SK-N-MC (cell line): ENCODE results near the gene CLEC4G.
"Not testable (repeated sequence)": the region's sequence is repeated elsewhere in the genome, so short reads cannot be mapped to it uniquely, and the experiment has no call there.

Source experiments
- DNase-seq: peaks from one replicate; pipeline ENCODE4 v3.0.0-alpha.2; 2011; ENCODE audit warnings: low read depth, low spot score
- H3K27ac ChIP-seq: fragments of 200-600 bp; sonication (generic); 2 replicates; pipeline ENCODE4 v1.5.1; 2016; ENCODE audit warnings: mixed run types
- H3K36me3 ChIP-seq: fragments of 200-600 bp; sonication (generic); 2 replicates; pipeline ENCODE4 v1.6.1; 2017; ENCODE audit warnings: antibody characterized with exemption, low read length, mixed read lengths; ENCODE audit not compliant: insufficient read depth
- H3K4me3 ChIP-seq: fragments of 200-600 bp; sonication (generic); 2 replicates; pipeline ENCODE4 v1.5.1; 2016
- H3K9ac ChIP-seq: fragments of 200-600 bp; sonication (generic); 2 replicates; pipeline ENCODE4 v1.8.0; 2017; ENCODE audit warnings: mixed run types, mixed read lengths; ENCODE audit not compliant: insufficient read length
- H3K9me3 ChIP-seq: fragments of 200-600 bp; sonication (generic); 2 replicates; pipeline ENCODE4 v1.6.1; 2017; ENCODE audit warnings: low read depth, mild to moderate bottlenecking, antibody characterized with exemption, low read length, moderate library complexity, mixed read lengths
- EZH2 ChIP-seq: fragments of 200-600 bp; sonication (generic); IDR thresholded peaks from one replicate; pipeline ENCODE4 v1.6.1; 2017; ENCODE audit warnings: antibody characterized with exemption
- FOXP2 ChIP-seq: optimal IDR thresholded peaks from 2 replicates; pipeline ENCODE3; 2011; ENCODE audit warnings: mild to moderate bottlenecking, moderate library complexity; ENCODE audit not compliant: insufficient read depth; ENCODE audit errors: extremely low read length, control extremely low read depth
- POLR2AphosphoS5 ChIP-seq: IDR thresholded peaks from 2 replicates; pipeline ENCODE4 v1.6.1; 2012; ENCODE audit warnings: mild to moderate bottlenecking, low read depth, low read length, borderline replicate concordance

The CLEC4G gene

GRCh38 chr19:7751157-7751783 lies 19.4 kb upstream of the CLEC4G start:
- no peak for DNase-seq
- no peak overlapping the region for H3K27ac ChIP-seq
- H3K4me3 ChIP-seq = no peak overlapping the region
- no peaks in the 10 kb centered on the region for H3K9me3 ChIP-seq
- H3K36me3 ChIP-seq = no peaks in the 10 kb centered on the region
- TF ChIP-seq EZH2 (no peak), FOXP2 (no peak), POLR2AphosphoS5 (no peak)
- H3K9ac ChIP-seq = no peak overlapping the region

- Histone ChIP-seq H3K9ac (no peak overlapping the region), H3K4me3 (no peak overlapping the region), H3K27ac (no peak overlapping the region), H3K36me3 (no peaks in the 10 kb centered on the region), H3K9me3 (no peaks in the 10 kb centered on the region)
- no peak for DNase-seq
- TF ChIP-seq POLR2AphosphoS5 (no peak), EZH2 (no peak), FOXP2 (no peak)
Measured at GRCh38 chr19:7748756-7749155, 16.8 kb upstream of the CLEC4G start.

DNA sequence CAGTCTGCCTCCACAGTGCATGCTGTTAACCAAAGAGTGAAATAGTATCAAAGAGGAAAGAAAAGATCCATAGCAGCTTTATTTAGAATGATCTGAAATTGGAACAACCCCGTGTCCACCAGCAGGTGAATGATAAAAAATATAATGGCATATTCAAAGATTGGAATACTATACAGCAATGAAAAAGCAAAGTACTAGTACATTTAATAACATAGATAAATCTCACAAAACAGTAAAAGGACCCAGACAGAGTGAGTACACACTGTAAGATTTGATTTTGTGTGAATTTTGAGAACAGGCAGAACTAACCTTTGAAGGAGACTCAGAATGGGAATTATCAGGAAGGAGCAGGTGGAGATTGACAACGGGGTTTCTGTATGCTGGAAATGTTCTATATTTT lies 16.3 kb upstream of the CLEC4G start:
- Histone ChIP-seq H3K36me3 (no peaks in the 10 kb centered on the region), H3K9ac (no peak overlapping the region), H3K4me3 (no peak overlapping the region), H3K27ac (no peak overlapping the region), H3K9me3 (no peaks in the 10 kb centered on the region)
- DNase-seq = no peak
- no peak for TF ChIP-seq FOXP2
- TF ChIP-seq EZH2 = no peak

DNA sequence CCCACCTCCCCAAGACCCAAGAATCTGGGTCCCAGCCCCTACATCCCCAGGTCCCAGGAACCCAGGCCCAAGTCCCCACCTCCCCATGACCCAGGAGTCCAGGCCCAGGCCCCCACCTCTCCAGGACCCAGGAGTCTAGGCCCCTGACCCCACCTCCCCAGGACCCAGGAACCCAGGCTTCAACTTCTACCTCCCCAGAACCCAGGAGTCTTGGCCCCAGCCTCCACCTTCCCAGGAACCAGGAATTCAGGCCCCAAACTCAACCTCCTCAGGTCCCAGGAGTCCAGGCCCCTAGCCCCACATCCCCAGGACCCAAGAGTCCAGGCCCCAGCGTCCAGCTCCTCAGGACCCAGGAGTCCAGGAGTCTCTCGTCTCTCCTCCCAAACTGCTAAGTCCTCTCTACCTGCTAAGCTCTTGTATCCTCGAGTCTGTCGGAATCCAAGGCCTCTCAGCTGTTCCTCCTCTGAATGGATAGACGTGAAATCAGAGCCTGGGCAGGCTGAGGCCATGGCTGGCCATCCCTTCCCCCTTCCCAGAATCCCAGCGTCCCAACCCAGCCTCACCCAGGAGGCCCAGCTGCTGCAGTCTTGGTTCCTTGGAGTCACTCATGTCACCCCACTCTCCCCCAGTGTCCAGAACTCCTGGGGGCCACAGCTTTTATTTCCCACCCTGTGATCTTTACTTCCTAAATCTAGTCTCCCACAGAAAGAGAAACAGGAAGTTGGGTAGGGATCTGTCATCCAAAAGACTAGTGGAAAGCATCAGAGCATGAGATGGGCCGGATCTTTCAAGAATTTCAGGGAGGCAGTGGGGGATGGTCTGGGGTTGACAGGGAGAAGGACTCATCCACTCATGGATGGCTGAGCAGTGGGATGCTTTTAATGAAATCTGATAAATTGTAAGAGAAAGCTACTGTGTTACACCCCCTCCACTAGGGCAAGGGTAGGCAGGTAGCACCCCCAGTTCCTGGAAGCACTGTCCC lies 15.3 kb upstream of the CLEC4G start, which contains the start of gene CD209:
Gene CD209, minus strand, starts transcription at position 632 of the 982 bp plus-strand sequence. Its CDS starts 23 bp downstream, at position 609.
- Histone ChIP-seq H3K4me3 (no peak within 1 kb of the TSS), H3K9me3 (no peaks in the 10 kb centered on the region), H3K27ac (no peak within 1 kb of the TSS), H3K36me3 (no peaks in the 10 kb centered on the region), H3K9ac (no peak within 1 kb of the TSS)
- TF ChIP-seq POLR2AphosphoS5 (no peak), EZH2 (no peak), FOXP2 (no peak)
- no peak for DNase-seq

DNA sequence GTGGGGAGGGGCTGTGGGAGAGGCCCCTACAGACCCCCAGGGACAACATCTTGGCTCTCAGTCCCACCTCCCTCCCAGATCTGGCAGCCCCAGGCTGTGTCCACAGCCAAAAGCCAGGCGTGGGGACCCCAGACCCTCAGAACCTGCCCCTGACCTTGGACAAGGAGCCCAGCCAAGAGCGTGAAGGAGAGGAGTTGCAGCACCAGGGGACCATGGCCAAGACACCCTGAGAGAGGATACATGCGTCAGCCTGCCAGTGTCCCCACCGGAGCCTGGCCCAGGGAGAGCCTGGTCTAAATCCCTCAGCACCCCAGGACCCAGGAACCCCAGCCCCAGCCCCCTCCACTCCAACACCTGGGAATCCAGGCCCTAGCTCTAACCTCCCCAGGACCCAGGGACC lies 14.4 kb upstream of the CLEC4G start:
- H3K9ac ChIP-seq, DNase-seq, H3K9me3 ChIP-seq, H3K36me3 ChIP-seq, H3K4me3 ChIP-seq, H3K27ac ChIP-seq: not testable (repeated sequence)

- Histone ChIP-seq H3K36me3 (no peaks in the 10 kb centered on the region), H3K9me3 (no peaks in the 10 kb centered on the region), H3K9ac (no peak overlapping the region), H3K27ac (no peak overlapping the region), H3K4me3 (no peak overlapping the region)
- TF ChIP-seq EZH2 = no peak
- no peak for TF ChIP-seq FOXP2
- TF ChIP-seq POLR2AphosphoS5 = no peak
- DNase-seq = no peak
Measured at GRCh38 chr19:7744871-7745650, 13.2 kb upstream of the CLEC4G start.

DNA sequence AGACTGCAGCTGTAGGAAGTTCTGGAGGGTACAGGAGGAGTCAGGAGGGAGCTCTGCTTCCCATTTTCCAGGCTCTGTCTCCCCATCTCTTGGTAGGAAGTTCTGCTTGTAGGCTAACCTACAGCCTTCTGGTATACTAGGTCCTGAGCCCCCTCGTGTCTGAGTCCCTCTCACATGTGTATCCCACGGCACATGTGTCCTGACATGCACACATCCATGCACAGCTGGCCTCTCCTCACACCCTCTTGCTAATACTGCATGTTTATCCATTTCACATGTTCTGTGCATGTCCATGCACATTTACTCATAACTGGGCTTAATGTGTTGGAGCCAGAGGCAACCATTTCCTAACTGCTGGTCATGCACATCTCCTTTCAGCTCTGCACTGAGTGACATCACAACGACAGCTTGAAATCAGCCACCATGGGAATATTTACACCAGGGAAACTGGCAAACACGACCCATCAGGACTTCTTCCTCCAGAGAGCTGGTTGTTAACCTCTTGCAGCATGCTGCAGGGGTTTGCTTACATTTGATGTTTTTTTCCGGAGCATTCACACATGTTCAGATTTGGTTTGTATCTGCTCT lies 12.4 kb upstream of the CLEC4G start:
- H3K9ac ChIP-seq = no peak overlapping the region
- TF ChIP-seq EZH2 = no peak
- TF ChIP-seq POLR2AphosphoS5 = no peak
- no peak for TF ChIP-seq FOXP2
- DNase-seq = no peak
- H3K27ac ChIP-seq = no peak overlapping the region
- no peaks in the 10 kb centered on the region for H3K9me3 ChIP-seq
- H3K4me3 ChIP-seq = no peak overlapping the region
- no peaks in the 10 kb centered on the region for H3K36me3 ChIP-seq

DNA sequence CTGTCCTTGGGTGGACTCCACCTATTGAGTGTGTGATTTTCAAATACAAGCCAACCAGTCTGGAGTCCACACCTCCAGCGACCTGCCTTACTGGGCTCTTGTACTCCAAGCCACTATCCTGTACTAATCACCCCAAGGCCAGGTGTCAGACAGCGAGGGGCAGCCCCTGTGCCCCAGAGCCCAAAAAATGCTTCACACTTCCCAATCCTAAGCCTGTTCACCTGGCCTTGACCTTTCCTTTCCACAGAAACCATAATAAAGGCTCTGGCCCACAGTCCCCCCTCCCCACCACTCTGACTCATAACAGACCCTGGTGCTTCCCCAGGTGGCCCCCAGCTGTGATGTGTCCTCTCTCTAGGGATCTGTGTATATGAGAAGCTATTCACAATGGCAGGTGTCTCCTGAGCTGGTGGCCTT lies 11.5 kb upstream of the CLEC4G start:
- TF ChIP-seq EZH2 (no peak), POLR2AphosphoS5 (no peak)
- H3K9me3 ChIP-seq = no peaks in the 10 kb centered on the region
- no peak overlapping the region for H3K4me3 ChIP-seq
- H3K27ac ChIP-seq = no peak overlapping the region
- H3K9ac ChIP-seq = no peak overlapping the region
- no peaks in the 10 kb centered on the region for H3K36me3 ChIP-seq
- DNase-seq = no peak
